Activated CD4-positive, alpha-beta T cell treated with anti-CD3 and anti-CD28 coated beads, Interleukin-2, amount 10 ng/mL, durations not matched to agents 7 days and 5 days (primary cell): ENCODE measurements around the gene EFNB3. TPM values are rescaled to one million over a fixed set of nuclear protein-coding genes. Genes with fewer than 3 reads are reported as not detected.

Experiments
- CTCF ChIA-PET: fragments of 350-600 bp; sonication (Branson Sonifier 250); formaldehyde crosslinking; loops from one replicate; lab custom pipeline; 2021; ENCODE audit warnings: antibody characterized with exemption; lab: Charles Lee
- POLR2A ChIA-PET: fragments of 350-600 bp; sonication (Branson Sonifier 250); formaldehyde crosslinking; loops from one replicate; lab custom pipeline; 2021; ENCODE audit warnings: antibody characterized with exemption; lab: Charles Lee
- DNase-seq: peaks from one replicate; pipeline ENCODE4 v3.0.0-alpha.2; 2020
- H3K27ac Mint-ChIP-seq: one replicate; pipeline ENCODE4 v1.8.0; 2021; ENCODE audit warnings: mild to moderate bottlenecking, moderate library complexity, mixed read lengths
- H3K27me3 Mint-ChIP-seq: one replicate; pipeline ENCODE4 v1.8.0; 2021; ENCODE audit warnings: mixed read lengths
- H3K36me3 Mint-ChIP-seq: one replicate; pipeline ENCODE4 v1.8.0; 2021; ENCODE audit warnings: low read depth, mixed read lengths
- H3K4me1 Mint-ChIP-seq: one replicate; pipeline ENCODE4 v1.8.0; 2021; ENCODE audit warnings: mixed read lengths
- H3K4me3 Mint-ChIP-seq: one replicate; pipeline ENCODE4 v1.8.0; 2021; ENCODE audit warnings: mild to moderate bottlenecking, moderate library complexity, mixed read lengths
- H3K9me3 Mint-ChIP-seq: one replicate; pipeline ENCODE4 v1.8.0; 2021; ENCODE audit warnings: mixed read lengths
- total RNA-seq, 2 experiments: library from RNA; stranded (reverse); gene quantifications; one replicate each; pipeline ENCODE4 v1.2.3, GENCODE V29; 2021

The EFNB3 gene
- total RNA-seq, 2 experiments from 2014 or later, result not detected

DNA sequence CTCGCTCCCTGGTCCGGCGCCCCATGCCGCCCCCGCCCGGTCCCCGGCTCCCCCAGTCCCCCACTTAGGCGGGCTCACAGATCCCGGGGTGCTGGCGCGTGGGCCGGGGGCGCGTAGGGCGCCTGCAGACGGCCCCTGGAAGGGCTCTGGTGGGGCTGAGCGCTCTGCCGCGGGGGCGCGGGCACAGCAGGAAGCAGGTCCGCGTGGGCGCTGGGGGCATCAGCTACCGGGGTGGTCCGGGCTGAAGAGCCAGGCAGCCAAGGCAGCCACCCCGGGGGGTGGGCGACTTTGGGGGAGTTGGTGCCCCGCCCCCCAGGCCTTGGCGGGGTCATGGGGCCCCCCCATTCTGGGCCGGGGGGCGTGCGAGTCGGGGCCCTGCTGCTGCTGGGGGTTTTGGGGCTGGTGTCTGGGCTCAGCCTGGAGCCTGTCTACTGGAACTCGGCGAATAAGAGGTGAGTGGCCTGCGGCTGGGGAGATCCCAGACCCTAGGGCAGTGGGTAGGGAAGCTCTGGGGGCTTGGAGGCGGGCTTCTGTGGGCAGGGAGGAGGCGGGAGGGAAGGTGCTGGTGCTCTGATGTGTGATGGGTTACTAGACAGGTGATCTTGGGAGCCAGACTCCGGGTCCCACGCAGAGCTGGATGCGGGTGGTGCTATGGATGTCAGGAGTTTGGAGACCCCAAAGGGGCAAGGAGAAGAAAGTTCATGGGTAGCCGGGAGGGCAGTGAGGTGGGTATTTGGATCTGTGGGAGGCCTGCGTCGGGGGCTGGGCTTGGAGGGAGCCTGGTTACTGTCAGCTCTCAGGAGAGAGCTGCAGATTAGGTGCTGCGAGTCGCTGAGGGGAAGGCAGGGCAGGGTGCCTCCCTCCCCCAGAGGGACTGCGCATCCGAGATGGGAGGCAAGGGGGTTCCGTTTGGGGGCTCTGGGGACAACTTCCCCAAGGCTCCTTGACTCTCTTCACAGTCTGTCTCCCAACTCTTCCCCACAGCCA, 560 bp downstream of the EFNB3 start:
- H3K27me3 Mint-ChIP-seq, result peaks cover 40% of the 10 kb centered on the region
- CTCF ChIA-PET, result interaction anchor here (1.3 to 2.5 kb wide), 6 partner anchors 10 to 38 kb away, joined by 3 to 9 read pairs (median 4); partner anchors contain the start of genes DNAH2, TP53 and WRAP53
- POLR2A ChIA-PET, result interaction anchor here (0.6 kb wide), 1 partner anchor 64 kb away, joined by 4 read pairs; no protein-coding TSS in a partner anchor
- no peak overlapping the region for H3K27ac Mint-ChIP-seq
- no peak overlapping the region for H3K4me3 Mint-ChIP-seq
- no peaks in the 10 kb centered on the region for H3K9me3 Mint-ChIP-seq
- no peak for DNase-seq
- H3K36me3 Mint-ChIP-seq, result peaks cover 16% of the 10 kb centered on the region
- peaks cover 22% of the 10 kb centered on the region for H3K4me1 Mint-ChIP-seq

DNA sequence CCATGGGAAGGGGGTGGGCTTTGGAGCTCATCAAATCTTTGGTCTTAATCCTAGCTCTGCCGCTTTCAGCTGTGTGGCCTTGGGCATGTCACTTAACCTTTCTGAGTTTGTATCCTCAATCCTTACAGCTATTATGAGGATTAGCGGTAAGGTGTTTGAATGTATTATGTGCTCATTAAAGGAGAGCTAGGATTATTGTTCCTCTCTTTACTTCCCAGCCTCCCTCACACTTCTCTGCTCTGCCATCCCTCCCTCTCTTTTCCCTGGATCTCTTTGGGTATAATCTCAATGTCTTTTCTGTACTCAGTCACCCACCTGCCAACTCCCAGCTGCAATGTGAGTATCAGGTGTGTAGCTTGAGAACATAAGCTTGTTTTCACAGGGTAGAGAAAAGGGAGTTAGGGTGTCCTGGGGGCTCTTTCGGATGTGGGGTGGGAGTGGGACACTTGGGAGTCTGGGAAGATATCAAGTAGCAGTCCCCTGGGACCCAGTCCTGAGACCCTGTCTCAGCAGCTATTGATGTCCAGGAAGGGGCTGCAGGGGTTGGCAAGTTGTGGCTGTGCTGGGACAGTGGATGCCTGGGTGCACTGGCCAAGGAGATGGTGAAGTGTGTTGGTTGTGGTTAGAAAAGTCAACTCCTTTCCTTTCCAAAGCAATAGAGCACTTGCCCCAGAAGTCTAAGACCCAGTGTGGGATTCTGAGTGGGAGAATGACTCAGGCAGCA, 1.8 kb downstream of the EFNB3 start:
- POLR2A ChIA-PET, result no interaction called here
- CTCF ChIA-PET, result interaction anchor here (0.8 to 2.5 kb wide), 6 partner anchors 10 to 54 kb away, joined by 3 to 9 read pairs (median 4); partner anchors contain the start of genes DNAH2, TP53 and WRAP53

DNA sequence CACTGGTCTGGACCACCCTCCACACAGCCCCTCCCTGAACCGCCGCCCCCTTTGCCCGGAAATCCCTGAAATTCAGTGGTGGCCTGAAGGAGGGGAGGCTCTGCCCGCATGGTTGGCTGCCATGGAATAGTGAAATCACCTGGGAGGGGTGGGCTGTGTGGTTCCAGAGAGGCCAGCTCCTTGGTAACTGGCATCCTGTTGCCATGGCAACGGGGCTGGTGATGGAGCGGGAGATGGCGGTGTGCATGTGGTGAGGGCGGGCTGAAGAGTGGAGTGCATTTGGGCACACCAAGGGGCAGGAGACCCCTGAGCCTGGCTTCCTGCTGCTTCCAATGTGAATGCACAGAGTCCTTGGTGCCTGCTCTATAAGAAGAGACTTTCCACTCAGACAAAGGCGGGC, 2.4 kb downstream of the EFNB3 start:
- Mint-ChIP-seq H3K27ac (no peak overlapping the region), H3K27me3 (peaks cover 46% of the 10 kb centered on the region), H3K9me3 (no peaks in the 10 kb centered on the region), H3K4me3 (no peak overlapping the region), H3K4me1 (peaks cover 32% of the 10 kb centered on the region), H3K36me3 (peaks cover 9% of the 10 kb centered on the region)
- POLR2A ChIA-PET, result no interaction called here
- CTCF ChIA-PET, result interaction anchor here (0.8 to 2.5 kb wide), 4 partner anchors 10 to 54 kb away, joined by 3 to 9 read pairs (median 6); partner anchors contain the start of genes DNAH2 and TP53
- no peak for DNase-seq

More for the DNA sequence above, 1.8 kb downstream of the EFNB3 start:
- no peaks in the 10 kb centered on the region for H3K9me3 Mint-ChIP-seq
- peaks cover 11% of the 10 kb centered on the region for H3K36me3 Mint-ChIP-seq
- H3K27me3 Mint-ChIP-seq, result peaks cover 45% of the 10 kb centered on the region
- no peak overlapping the region for H3K4me3 Mint-ChIP-seq
- no peak overlapping the region for H3K27ac Mint-ChIP-seq
- H3K4me1 Mint-ChIP-seq, result peaks cover 30% of the 10 kb centered on the region
- DNase-seq, result no peak

DNA sequence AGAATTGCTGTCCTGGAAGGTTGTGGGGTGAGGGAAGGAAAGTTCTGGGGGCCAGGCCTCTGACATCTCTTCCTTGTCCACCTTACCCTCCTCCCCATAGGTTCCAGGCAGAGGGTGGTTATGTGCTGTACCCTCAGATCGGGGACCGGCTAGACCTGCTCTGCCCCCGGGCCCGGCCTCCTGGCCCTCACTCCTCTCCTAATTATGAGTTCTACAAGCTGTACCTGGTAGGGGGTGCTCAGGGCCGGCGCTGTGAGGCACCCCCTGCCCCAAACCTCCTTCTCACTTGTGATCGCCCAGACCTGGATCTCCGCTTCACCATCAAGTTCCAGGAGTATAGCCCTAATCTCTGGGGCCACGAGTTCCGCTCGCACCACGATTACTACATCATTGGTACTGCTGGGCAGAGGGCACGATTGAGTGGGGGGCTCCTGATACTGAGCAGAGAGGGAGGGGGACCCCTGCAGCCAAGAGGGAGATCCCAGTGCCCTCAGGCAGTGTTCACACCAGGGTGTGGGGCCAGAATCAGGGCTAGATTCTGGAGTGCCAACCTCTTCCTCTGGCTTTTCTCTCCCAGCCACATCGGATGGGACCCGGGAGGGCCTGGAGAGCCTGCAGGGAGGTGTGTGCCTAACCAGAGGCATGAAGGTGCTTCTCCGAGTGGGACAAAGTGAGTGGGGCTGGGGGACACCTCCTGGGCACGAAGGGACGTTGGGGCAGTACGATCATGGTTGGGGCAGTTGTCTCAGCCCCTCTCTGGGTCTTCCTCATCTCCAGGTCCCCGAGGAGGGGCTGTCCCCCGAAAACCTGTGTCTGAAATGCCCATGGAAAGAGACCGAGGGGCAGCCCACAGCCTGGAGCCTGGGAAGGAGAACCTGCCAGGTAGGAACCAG, 3.1 kb downstream of the EFNB3 start:
- H3K27me3 Mint-ChIP-seq, result peaks cover 52% of the 10 kb centered on the region
- POLR2A ChIA-PET, result no interaction called here
- DNase-seq, result no peak
- CTCF ChIA-PET, result interaction anchor here (2.5 kb wide), 1 partner anchor 9 kb away, joined by 9 read pairs; the partner anchor contains the start of gene DNAH2
- H3K36me3 Mint-ChIP-seq, result peaks cover 6% of the 10 kb centered on the region
- no peaks in the 10 kb centered on the region for H3K9me3 Mint-ChIP-seq
- H3K4me3 Mint-ChIP-seq, result no peak overlapping the region
- no peak overlapping the region for H3K27ac Mint-ChIP-seq
- H3K4me1 Mint-ChIP-seq, result peaks cover 32% of the 10 kb centered on the region

DNA sequence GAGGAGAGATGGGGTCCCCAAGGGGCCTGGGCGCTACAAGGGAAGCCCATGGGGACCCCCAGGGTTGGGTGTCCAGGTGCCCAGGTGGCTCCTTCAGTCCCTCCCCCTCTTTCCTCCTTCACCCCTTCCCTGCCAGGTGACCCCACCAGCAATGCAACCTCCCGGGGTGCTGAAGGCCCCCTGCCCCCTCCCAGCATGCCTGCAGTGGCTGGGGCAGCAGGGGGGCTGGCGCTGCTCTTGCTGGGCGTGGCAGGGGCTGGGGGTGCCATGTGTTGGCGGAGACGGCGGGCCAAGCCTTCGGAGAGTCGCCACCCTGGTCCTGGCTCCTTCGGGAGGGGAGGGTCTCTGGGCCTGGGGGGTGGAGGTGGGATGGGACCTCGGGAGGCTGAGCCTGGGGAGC, 4.0 kb downstream of the EFNB3 start:
- POLR2A ChIA-PET, result no interaction called here
- peaks cover 3% of the 10 kb centered on the region for H3K36me3 Mint-ChIP-seq
- CTCF ChIA-PET, result interaction anchor here (1.5 kb wide), 1 partner anchor 224 kb away, joined by 3 read pairs; no protein-coding TSS in a partner anchor
- H3K9me3 Mint-ChIP-seq, result no peaks in the 10 kb centered on the region
- H3K4me1 Mint-ChIP-seq, result peaks cover 37% of the 10 kb centered on the region
- peaks cover 51% of the 10 kb centered on the region for H3K27me3 Mint-ChIP-seq
- H3K4me3 Mint-ChIP-seq, result no peak overlapping the region
- DNase-seq, result no peak
- no peak overlapping the region for H3K27ac Mint-ChIP-seq

DNA sequence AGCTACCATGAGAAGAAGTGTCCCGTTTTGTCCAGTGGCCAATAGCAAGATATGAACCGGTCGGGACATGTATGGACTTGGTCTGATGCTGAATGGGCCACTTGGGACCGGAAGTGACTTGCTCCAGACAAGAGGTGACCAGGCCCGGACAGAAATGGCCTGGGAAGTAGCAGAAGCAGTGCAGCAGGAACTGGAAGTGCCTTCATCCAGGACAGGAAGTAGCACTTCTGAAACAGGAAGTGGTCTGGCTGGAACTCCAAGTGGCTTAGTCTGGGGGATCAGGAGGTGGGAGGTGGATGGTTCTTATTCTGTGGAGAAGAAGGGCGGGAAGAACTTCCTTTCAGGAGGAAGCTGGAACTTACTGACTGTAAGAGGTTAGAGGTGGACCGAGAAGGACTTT, 5.3 kb downstream of the EFNB3 start:
- H3K27ac Mint-ChIP-seq, result no peak overlapping the region
- no peaks in the 10 kb centered on the region for H3K36me3 Mint-ChIP-seq
- H3K4me1 Mint-ChIP-seq, result peaks cover 29% of the 10 kb centered on the region
- peaks cover 51% of the 10 kb centered on the region for H3K27me3 Mint-ChIP-seq
- no peak overlapping the region for H3K4me3 Mint-ChIP-seq
- DNase-seq, result no peak
- CTCF ChIA-PET, result interaction anchor here (1.5 to 2.7 kb wide), 2 partner anchors 23 to 223 kb away, joined by 3 to 9 read pairs; partner anchors contain the start of genes TP53 and WRAP53
- no peaks in the 10 kb centered on the region for H3K9me3 Mint-ChIP-seq
- POLR2A ChIA-PET, result no interaction called here

DNA sequence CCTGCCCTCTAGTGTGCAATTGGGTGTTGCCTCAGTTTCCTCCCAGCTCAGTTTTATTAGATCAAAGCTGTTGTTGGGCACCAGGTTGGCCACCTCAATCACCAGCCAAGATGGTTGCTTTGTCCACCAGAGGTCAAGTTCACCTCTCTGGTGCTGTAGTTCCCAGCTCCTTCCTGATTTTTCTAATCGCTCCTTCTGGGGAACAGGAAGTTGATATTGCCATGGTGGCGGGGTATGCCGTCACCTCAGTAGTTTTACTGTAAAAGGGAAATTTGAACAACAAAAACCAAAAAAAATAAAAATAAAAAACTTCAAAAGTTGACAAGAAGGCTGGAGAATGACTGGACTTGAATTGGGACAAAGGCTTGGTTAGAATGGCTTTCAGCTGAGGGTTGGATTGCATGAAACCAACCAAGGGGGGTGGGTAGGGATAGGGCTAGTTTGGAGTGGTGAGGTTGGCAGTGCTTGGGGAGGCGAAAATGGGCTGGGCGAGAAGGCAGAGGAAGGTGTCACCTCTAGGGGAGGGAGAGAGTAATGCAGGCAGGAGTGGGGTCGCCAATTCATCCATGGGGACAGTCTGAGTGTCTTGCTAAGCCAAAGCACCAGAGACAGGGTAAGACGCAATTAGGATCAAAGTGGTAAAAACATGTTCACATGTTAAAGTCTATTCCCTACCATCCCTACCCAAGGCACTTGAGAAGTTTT, 6.2 kb downstream of the EFNB3 start:
- POLR2A ChIA-PET, result no interaction called here
- CTCF ChIA-PET, result interaction anchor here (0.5 to 2.7 kb wide), 3 partner anchors 24 to 594 kb away, joined by 3 to 9 read pairs (median 3); partner anchors contain the start of genes TP53 and WRAP53
- no peak overlapping the region for H3K4me3 Mint-ChIP-seq

DNA sequence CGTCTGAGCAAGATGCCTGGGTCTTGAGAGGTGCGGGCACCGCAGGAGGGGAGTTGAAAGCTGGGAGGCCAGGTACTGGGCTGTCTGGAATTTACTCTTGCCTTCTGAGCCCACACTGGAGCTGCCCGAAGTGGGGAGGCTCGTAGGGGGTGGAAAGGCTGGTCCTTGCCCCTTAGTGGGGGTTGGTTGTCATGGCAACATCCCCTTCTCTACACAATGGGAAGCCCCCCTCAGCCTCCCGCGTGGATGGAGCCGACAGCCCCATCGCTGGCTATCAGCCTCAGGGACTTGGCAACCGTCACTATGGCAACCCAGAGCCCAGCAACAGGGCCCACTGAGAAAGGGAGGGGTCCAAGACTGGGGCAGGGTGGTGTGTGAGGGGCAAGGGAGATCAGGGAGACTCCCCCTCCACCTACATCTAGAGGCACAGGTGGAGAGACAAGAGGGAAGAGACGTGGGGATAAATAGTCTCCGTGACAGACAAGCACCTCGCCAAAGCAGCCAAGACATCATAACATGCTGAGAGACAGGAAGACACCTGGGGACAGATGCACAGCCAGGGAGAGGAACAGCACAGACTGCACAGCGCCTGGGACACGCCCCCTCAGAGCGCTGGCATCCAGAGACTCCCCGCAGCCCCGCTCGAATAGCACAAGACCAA, 7.2 kb downstream of the EFNB3 start:
- no peak overlapping the region for H3K27ac Mint-ChIP-seq

More for the DNA sequence above, 6.2 kb downstream of the EFNB3 start:
- Mint-ChIP-seq H3K36me3 (no peaks in the 10 kb centered on the region), H3K4me1 (peaks cover 26% of the 10 kb centered on the region), H3K27me3 (peaks cover 51% of the 10 kb centered on the region), H3K27ac (no peak overlapping the region), H3K9me3 (no peaks in the 10 kb centered on the region)
- no peak for DNase-seq

DNA sequence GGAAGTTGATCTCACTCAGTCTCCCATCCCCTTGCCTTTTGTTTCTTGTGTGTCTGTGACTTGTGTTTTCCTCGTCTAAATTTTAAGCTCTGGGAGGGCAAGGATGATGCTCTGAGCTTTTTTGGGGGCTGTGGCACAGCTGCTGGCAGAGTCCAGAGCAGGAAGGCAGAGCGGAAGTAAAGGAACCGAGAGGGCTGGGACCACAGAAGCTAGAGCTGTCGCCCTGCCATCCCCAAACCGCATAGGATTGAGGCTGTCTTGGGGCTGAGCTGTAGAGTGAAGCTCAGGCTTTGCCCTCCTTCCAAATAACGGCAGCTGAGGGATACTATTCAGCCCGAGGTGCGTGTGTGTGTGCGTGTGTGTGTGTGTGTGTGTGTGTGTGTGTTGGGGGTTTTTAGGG, 8.8 kb downstream of the EFNB3 start:
- no peak for DNase-seq
- Mint-ChIP-seq H3K4me3 (no peak overlapping the region), H3K9me3 (no peaks in the 10 kb centered on the region), H3K36me3 (no peaks in the 10 kb centered on the region), H3K4me1 (peaks cover 44% of the 10 kb centered on the region), H3K27me3 (peaks cover 53% of the 10 kb centered on the region), H3K27ac (no peak overlapping the region)
- POLR2A ChIA-PET, result no interaction called here
- CTCF ChIA-PET, result interaction anchor here (0.6 to 1.8 kb wide), 3 partner anchors 26 to 105 kb away, joined by 3 to 8 read pairs (median 3); partner anchors contain the start of genes TP53 and WRAP53

More for the DNA sequence above, 7.2 kb downstream of the EFNB3 start:
- Mint-ChIP-seq H3K9me3 (no peaks in the 10 kb centered on the region), H3K36me3 (no peaks in the 10 kb centered on the region), H3K4me1 (peaks cover 31% of the 10 kb centered on the region), H3K4me3 (no peak overlapping the region), H3K27me3 (peaks cover 50% of the 10 kb centered on the region)
- no peak for DNase-seq
- ChIA-PET CTCF (interaction anchor here (2.7 kb wide), 1 partner anchor 25 kb away, joined by 9 read pairs; the partner anchor contains the start of genes TP53 and WRAP53), POLR2A (no interaction called here)

DNA sequence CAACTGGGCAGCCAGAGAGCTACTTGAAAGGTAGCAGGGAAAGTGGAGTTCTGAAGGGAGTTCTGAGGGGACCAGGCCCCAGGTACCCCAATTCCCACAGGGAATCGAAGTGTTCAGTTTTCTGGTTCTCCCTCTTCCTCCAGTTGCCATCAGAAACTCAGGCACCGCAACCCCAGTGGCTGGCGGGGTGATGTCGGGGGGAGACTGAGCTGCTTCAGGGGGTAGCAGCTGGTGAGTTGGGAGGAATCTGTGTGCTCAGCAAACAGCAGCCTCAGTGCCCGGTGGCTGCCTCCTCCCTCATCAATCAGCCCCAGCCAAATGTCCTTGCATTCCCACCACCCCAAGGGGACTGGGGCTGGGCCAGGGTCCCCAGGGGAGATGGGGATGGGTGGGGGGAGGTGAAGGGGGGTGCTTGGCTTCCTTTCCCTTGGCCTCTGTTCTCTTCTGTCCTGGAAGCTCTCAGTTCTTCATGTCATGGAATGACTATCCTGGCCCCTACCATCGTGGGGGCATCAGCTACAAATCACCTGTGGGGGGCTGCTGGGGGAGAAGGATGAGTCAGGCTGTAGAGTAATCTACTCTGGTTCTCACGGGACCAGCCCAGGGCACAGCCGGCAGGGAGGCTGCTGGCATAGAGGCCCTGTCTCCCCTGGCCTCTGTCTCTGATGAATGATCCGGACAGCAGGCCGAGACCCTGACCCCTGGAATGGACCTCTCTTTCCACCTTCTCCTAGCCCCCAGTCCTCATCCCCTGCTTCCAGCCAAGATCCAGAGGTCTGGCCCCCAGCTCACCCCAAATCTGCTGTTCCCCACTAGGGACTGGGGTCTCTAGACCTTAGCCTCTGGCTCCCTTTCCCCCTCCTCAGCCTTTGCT, 10.0 kb downstream of the EFNB3 start:
- no peak for DNase-seq
- Mint-ChIP-seq H3K4me1 (peaks cover 42% of the 10 kb centered on the region), H3K27me3 (peaks cover 65% of the 10 kb centered on the region), H3K9me3 (no peaks in the 10 kb centered on the region), H3K36me3 (no peaks in the 10 kb centered on the region), H3K27ac (no peak overlapping the region), H3K4me3 (no peak overlapping the region)
- ChIA-PET POLR2A (interaction anchor here (0.5 kb wide), 1 partner anchor 448 kb away, joined by 4 read pairs; no protein-coding TSS in a partner anchor), CTCF (interaction anchor here (1.2 to 2.7 kb wide), 3 partner anchors 10 to 27 kb away, joined by 3 to 12 read pairs (median 8); partner anchors contain the start of genes EFNB3, TP53 and WRAP53)
